ENCODE results near the gene GPR152.

GPR152 gene

GRCh38 chr11:67463680-67464410 lies 11.3 kb upstream of the GPR152 start:
- DNase-seq, result peak; percentile 50

GRCh38 chr11:67463186-67463585 lies 10.7 kb upstream of the GPR152 start:
- no peak for DNase-seq

- DNase-seq, result no peak
Measured at GRCh38 chr11:67458266-67458665, 5.7 kb upstream of the GPR152 start.

- DNase-seq, result no peak
Measured at GRCh38 chr11:67457453-67457852, 4.9 kb upstream of the GPR152 start.

- no peak for DNase-seq
Measured at GRCh38 chr11:67456068-67456705, 3.7 kb upstream of the GPR152 start.

- DNase-seq, result no peak
Measured at GRCh38 chr11:67455054-67455453, 2.5 kb upstream of the GPR152 start, which contains the start of gene CABP4. Gene CABP4, plus strand, starts transcription at chr11:67455354. Its CDS starts 70 bp downstream, at chr11:67455424.

- no peak for DNase-seq
Measured at GRCh38 chr11:67453816-67454732, 1.5 kb upstream of the GPR152 start.

- no peak for DNase-seq
Measured at GRCh38 chr11:67451658-67451976, 912 bp downstream of the GPR152 start.

- DNase-seq, result no peak
Measured at GRCh38 chr11:67450796-67451657, 1.5 kb downstream of the GPR152 start.

GRCh38 chr11:67449116-67449844 lies 3.2 kb downstream of the GPR152 start:
- peak; percentile 55 for DNase-seq

- no peak for DNase-seq
Measured at GRCh38 chr11:67448220-67448609, 4.3 kb downstream of the GPR152 start.

- DNase-seq, result no peak
Measured at GRCh38 chr11:67445515-67445914, 7.0 kb downstream of the GPR152 start.

- DNase-seq, result no peak
Measured at GRCh38 chr11:67442504-67443404, 9.8 kb downstream of the GPR152 start.

GRCh38 chr11:67441731-67442351 lies 10.7 kb downstream of the GPR152 start:
- no peak for DNase-seq

GRCh38 chr11:67441098-67441563 lies 11.4 kb downstream of the GPR152 start:
- no peak for DNase-seq

GRCh38 chr11:67440229-67441097 lies 12.1 kb downstream of the GPR152 start:
- no peak for DNase-seq

GRCh38 chr11:67439321-67440228 lies 13.0 kb downstream of the GPR152 start:
- no peak for DNase-seq

All from DMS153 (cell line).